Effector memory CD4-positive, alpha-beta T cell (primary cell): ENCODE results near the gene NDUFS2.
A peak's percentile ranks its signal among the peaks of the same experiment; 100 is the strongest.

Experiments
- DNase-seq, 3 donors: peaks; one replicate each; pipeline ENCODE4 v3.0.0-alpha.2; 2020
- H3K27ac ChIP-seq: 2 replicates; pipeline ENCODE4 v1.7.0; 2013; ENCODE audit warnings: mild to moderate bottlenecking, low read length, moderate library complexity; ENCODE audit not compliant: insufficient read depth, poor library complexity, severe bottlenecking
- H3K27me3 ChIP-seq: replicated peaks from 2 replicates; pipeline ENCODE4 v1.7.0; 2013; ENCODE audit warnings: mild to moderate bottlenecking, low read length; ENCODE audit not compliant: insufficient read depth, control insufficient read depth, poor library complexity, severe bottlenecking
- H3K36me3 ChIP-seq: 2 replicates; pipeline ENCODE4 v1.7.0; 2013; ENCODE audit warnings: mild to moderate bottlenecking, low read length, moderate library complexity; ENCODE audit not compliant: control insufficient read depth, insufficient read depth
- H3K4me1 ChIP-seq: 2 replicates; pipeline ENCODE4 v1.7.0; 2013; ENCODE audit warnings: low read length, mild to moderate bottlenecking; ENCODE audit not compliant: control insufficient read depth, insufficient read depth, poor library complexity, severe bottlenecking
- H3K4me3 ChIP-seq: 2 replicates; pipeline ENCODE4 v1.7.0; 2013; ENCODE audit warnings: low read length, low read depth, mild to moderate bottlenecking; ENCODE audit not compliant: insufficient read depth, poor library complexity, severe bottlenecking
- H3K9me3 ChIP-seq: 2 replicates; pipeline ENCODE4 v1.7.0; 2013; ENCODE audit warnings: mild to moderate bottlenecking, low read length, moderate library complexity; ENCODE audit not compliant: control insufficient read depth
- total RNA-seq, 3 donors: gene quantifications; one replicate each; lab custom pipeline; 2026; lab: John Stamatoyannopoulos, UW

Gene NDUFS2
- total RNA-seq: 33.2 to 58.5 (median 37.3) reads per million in 3 donors

DNA sequence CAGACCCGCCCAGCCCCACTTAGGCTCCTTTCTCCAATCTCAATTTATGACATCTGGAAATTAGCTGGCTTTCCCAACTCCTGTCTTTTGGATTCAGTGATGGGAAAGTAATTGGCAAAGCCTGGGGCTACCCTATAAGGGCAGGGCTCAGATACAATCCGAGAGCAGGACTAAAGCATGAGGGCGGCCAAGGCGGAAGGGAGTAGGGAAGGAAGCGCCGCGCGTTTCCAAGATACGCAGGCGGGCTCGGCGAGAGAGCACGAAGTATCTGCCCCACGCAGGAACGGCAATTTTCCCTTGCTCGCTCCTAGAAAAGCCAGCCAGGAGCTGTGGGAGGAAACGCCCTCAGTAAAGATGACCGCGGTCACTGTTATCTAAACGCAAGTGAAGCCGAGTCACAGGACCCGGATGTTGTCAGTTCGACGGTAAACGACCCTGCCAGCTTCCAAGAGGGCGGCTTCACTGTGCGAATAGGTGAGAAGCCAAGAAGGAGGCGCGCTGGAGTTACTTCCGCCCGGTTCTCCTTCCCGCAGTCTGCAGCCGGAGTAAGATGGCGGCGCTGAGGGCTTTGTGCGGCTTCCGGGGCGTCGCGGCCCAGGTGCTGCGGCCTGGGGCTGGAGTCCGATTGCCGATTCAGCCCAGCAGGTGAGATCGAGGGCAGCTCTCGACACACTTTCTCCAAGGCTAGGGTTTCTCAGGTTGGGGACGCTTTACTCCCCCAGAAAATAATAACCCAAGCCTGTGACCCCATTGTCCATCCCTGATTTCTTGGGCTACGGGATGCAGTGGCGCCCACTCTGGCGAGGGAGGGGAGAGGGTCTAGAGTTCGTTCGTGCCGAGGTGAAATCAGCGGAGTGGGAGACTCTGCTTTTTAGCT, at the start of gene NDUFS2:
Gene NDUFS2, plus strand, starts transcription at position 532 of the 877 bp plus-strand sequence. Its CDS starts 19 bp downstream, at position 551.
- Histone ChIP-seq H3K4me1 (peaks cover 36% of the 10 kb centered on the region), H3K9me3 (no peaks in the 10 kb centered on the region)
- DNase-seq: peak; percentile 92 to 96 (median 93)

DNA sequence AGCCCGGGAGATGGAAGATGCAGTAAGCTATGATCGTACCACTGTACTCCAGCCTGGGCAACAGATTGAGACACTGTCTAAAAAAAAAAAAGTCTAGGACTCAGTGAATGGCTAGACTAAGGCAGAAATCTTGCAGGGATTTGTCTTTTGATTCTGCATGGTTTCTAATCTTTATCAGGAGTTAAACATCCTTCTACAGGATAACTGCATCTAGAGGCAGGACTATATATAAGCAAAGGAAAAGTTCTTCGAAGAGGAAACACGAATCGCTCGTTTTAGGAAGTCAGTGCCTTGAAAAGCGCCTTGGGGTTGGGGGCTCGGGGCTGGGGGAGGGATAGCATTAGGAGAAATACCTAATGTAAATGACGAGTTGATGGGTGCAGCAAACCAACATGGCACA, 49.0 kb upstream of the NDUFS2 start:
- DNase-seq: no peak
- Histone ChIP-seq H3K9me3 (no peaks in the 10 kb centered on the region), H3K4me1 (peaks cover 4% of the 10 kb centered on the region), H3K27ac (peak overlapping the region; percentile 97), H3K27me3 (no peaks in the 10 kb centered on the region), H3K4me3 (peak overlapping the region; percentile 89), H3K36me3 (peaks cover 3% of the 10 kb centered on the region)

More for the DNA sequence above, at the start of gene NDUFS2:
- no peaks in the 10 kb centered on the region for H3K27me3 ChIP-seq
- peak within 1 kb of the TSS; percentile 90 for H3K27ac ChIP-seq
- H3K36me3 ChIP-seq: peaks cover 15% of the 10 kb centered on the region
- peak within 1 kb of the TSS; percentile 92 for H3K4me3 ChIP-seq

- H3K27me3 ChIP-seq: no peaks in the 10 kb centered on the region
- H3K9me3 ChIP-seq: no peaks in the 10 kb centered on the region
- peak; percentile 68 to 75 (median 74) for DNase-seq
- peak within 1 kb of the TSS; percentile 97 for H3K27ac ChIP-seq
- H3K36me3 ChIP-seq: peaks cover 3% of the 10 kb centered on the region
- H3K4me1 ChIP-seq: peaks cover 4% of the 10 kb centered on the region
- peak within 1 kb of the TSS; percentile 89 for H3K4me3 ChIP-seq
Measured at GRCh38 chr1:161153682-161154337, 48.4 kb upstream of the NDUFS2 start, which contains the start of gene UFC1. TSS of gene UFC1 (plus strand) at chr1:161153978. CDS start at chr1:161153998, 20 bp downstream.

DNA sequence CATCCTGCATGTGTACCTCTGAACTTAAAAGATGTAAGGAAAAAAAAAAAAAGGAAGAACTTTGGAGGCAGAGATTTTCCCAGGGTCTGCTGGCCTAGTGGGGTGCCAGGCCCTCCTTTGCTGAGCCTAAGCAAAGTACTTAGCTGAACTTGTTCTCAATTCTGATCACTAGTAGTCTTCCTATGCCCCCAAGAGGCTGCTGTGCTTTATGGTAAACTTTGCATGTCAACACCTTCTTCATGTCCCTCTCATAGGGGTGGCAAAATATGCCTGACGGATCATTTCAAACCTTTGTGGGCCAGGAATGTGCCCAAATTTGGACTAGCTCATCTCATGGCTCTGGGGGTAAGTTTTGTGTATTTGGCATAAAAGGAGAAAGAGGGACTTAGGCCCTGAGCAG, 44.3 kb upstream of the NDUFS2 start:
- no peaks in the 10 kb centered on the region for H3K27me3 ChIP-seq
- H3K4me3 ChIP-seq: no peak overlapping the region
- no peaks in the 10 kb centered on the region for H3K9me3 ChIP-seq
- no peak for DNase-seq
- peaks cover 21% of the 10 kb centered on the region for H3K4me1 ChIP-seq
- no peak overlapping the region for H3K27ac ChIP-seq
- H3K36me3 ChIP-seq: peaks cover 3% of the 10 kb centered on the region

GRCh38 chr1:161158316-161159010, 43.7 kb upstream of the NDUFS2 start:
- DNase-seq: no peak
- peaks cover 3% of the 10 kb centered on the region for H3K36me3 ChIP-seq
- H3K4me3 ChIP-seq: peak overlapping the region; percentile 90

GRCh38 chr1:161159087-161159912, 42.9 kb upstream of the NDUFS2 start, which contains the start of gene USP21:
TSS of gene USP21 (plus strand) at chr1:161159500. CDS start at chr1:161160641, 1,141 bp downstream.
- no peaks in the 10 kb centered on the region for H3K9me3 ChIP-seq
- no peaks in the 10 kb centered on the region for H3K27me3 ChIP-seq
- DNase-seq: peak; percentile 83 to 88 (median 83)
- peak within 1 kb of the TSS; percentile 90 for H3K4me3 ChIP-seq
- H3K36me3 ChIP-seq: peaks cover 6% of the 10 kb centered on the region
- peak within 1 kb of the TSS; percentile 86 for H3K27ac ChIP-seq
- H3K4me1 ChIP-seq: peaks cover 17% of the 10 kb centered on the region

More at GRCh38 chr1:161158316-161159010, 43.7 kb upstream of the NDUFS2 start:
- Histone ChIP-seq H3K27ac (peak overlapping the region; percentile 86), H3K9me3 (no peaks in the 10 kb centered on the region), H3K4me1 (peaks cover 17% of the 10 kb centered on the region), H3K27me3 (no peaks in the 10 kb centered on the region)

DNA sequence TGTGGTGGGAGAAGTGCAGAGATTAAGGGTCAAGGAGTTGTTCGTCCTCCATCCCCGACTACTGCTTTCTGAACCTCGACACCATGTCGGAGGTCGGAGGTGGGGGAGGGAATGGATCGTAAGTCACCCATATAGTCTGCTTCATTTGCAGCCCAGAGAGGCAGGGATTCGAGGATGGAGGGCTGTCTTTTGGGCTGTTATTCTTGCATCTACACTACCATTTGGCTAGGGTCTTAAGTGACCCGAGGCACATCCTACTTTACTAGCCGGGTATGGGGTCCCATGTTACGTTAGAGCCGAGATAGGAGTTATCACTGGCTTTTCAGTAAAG, 42.3 kb upstream of the NDUFS2 start:
- Histone ChIP-seq H3K4me1 (peaks cover 18% of the 10 kb centered on the region), H3K27ac (peak overlapping the region; percentile 86), H3K4me3 (peak overlapping the region; percentile 90), H3K36me3 (peaks cover 12% of the 10 kb centered on the region), H3K27me3 (no peaks in the 10 kb centered on the region), H3K9me3 (no peaks in the 10 kb centered on the region)
- DNase-seq: no peak

GRCh38 chr1:161160671-161161145, 41.5 kb upstream of the NDUFS2 start:
- Histone ChIP-seq H3K9me3 (no peaks in the 10 kb centered on the region), H3K4me1 (peaks cover 26% of the 10 kb centered on the region), H3K4me3 (peak overlapping the region; percentile 90), H3K27ac (no peak overlapping the region), H3K27me3 (no peaks in the 10 kb centered on the region), H3K36me3 (peaks cover 12% of the 10 kb centered on the region)
- DNase-seq: no peak

DNA sequence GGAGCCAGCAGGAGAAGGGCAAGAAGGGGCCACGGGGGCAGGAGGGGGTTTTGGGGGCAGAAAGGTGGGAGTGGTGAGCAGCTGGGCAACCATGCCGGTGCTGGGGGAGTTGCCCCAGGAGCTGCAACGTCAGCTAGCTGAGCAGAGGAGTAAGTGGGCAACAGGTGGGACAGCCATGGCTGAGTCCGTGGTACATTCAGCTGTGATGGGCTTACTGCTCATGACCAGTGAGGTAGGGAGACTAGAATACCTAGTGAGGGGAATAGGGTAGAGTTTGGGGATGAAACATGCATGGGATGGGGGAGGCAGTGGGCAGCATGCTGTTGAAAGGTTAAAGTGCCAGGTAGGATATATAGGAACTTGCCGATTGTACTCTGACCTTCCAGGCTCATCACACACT, 40.5 kb upstream of the NDUFS2 start:
- no peak overlapping the region for H3K4me3 ChIP-seq
- no peak for DNase-seq
- peaks cover 30% of the 10 kb centered on the region for H3K4me1 ChIP-seq
- H3K9me3 ChIP-seq: no peaks in the 10 kb centered on the region
- H3K36me3 ChIP-seq: peaks cover 12% of the 10 kb centered on the region
- no peak overlapping the region for H3K27ac ChIP-seq
- no peaks in the 10 kb centered on the region for H3K27me3 ChIP-seq
